Measurements from ENCODE around the gene LRRN2. TPM values are rescaled to one million over a fixed set of nuclear protein-coding genes. Genes with fewer than 3 reads are reported as not detected.

The LRRN2 gene
- total RNA-seq, 1 experiment from 2014 or later: 5.8 TPM

GRCh38 chr1:204706838-204707509, 21.4 kb upstream of the LRRN2 start:
- peaks cover 2 to 11% of the 10 kb centered on the region in 2 experiments; a peak in 2 of 5 replicates for H3K9me3 Mint-ChIP-seq
- no peaks in the 10 kb centered on the region for H4K20me1 ChIP-seq (ENCODE audit: control insufficient read depth, insufficient read depth, insufficient read length)
- no peak overlapping the region for H3K23ac ChIP-seq (ENCODE audit: insufficient read length, low read depth, low read length)
- no peak overlapping the region for H4K8ac ChIP-seq (replicated peaks; ENCODE audit: insufficient read length, low read depth, low read length)
- no peak overlapping the region for H2AFZ ChIP-seq (ENCODE audit: low read length)
- peak; percentile 79 for DNase-seq
- H3K27ac Mint-ChIP-seq: peak overlapping the region in 2 of 3 experiments; percentile 73 to 92; a peak in 5 of 7 replicates
- no peak overlapping the region for H3T11ph ChIP-seq (ENCODE audit: low read length)
- no peak overlapping the region for H3K4me2 ChIP-seq (ENCODE audit: insufficient read depth, insufficient read length, low read length)
- no peak overlapping the region for H3K4ac ChIP-seq (ENCODE audit: low read depth, low read length)
- peaks cover 25% of the 10 kb centered on the region; the same call in 1 of the 2 replicates for H3K27me3 ChIP-seq (ENCODE audit: insufficient read depth, low read length)
- no peak overlapping the region for H2BK20ac ChIP-seq (ENCODE audit: low read depth, low read length, poor library complexity, severe bottlenecking)
- H3K56ac ChIP-seq (ENCODE audit: insufficient read length, low read depth, low read length): no peak overlapping the region
- H3K14ac ChIP-seq (ENCODE audit: insufficient read depth, low read length): peak overlapping the region; percentile 85; the same call in 1 of the 2 replicates
- no peak overlapping the region for H4K91ac ChIP-seq (ENCODE audit: insufficient read length, low read depth, low read length)
- no peak for TF ChIP-seq CTCF (conservative IDR thresholded peaks at IDR 0.05)
- H3K79me2 ChIP-seq (ENCODE audit: insufficient read depth, low read length): no peaks in the 10 kb centered on the region
- WGBS (ENCODE audit: extremely low coverage, insufficient read length, low lambda C conversion rate): no CpG with 5 or more reads among the region's 11 CpGs
- H4K5ac ChIP-seq (ENCODE audit: insufficient read length, low read depth, low read length): no peak overlapping the region
- no peak overlapping the region for H2BK120ac ChIP-seq (ENCODE audit: low read depth, low read length, poor library complexity, severe bottlenecking)
- H3K4me3 Mint-ChIP-seq: peak overlapping the region; percentile 17 to 62; a peak in 3 of 5 replicates
- H3K18ac ChIP-seq (ENCODE audit: insufficient read length, low read depth, low read length): peak overlapping the region; percentile 77
- no peaks in the 10 kb centered on the region for H3K23me2 ChIP-seq (ENCODE audit: insufficient read length, low read depth, low read length, poor library complexity, severe bottlenecking)
- no peaks in the 10 kb centered on the region for H3K79me1 ChIP-seq (ENCODE audit: insufficient read depth, low read depth, low read length, poor library complexity, severe bottlenecking)
- H2BK12ac ChIP-seq (ENCODE audit: insufficient read length, low read depth, low read length): no peak overlapping the region
- H3K36me3 Mint-ChIP-seq (ENCODE audit: insufficient read depth in 1 of 3, low read depth in 3 of 3): peaks cover 0 to 2% (median 0%) of the 10 kb centered on the region in 3 experiments; a peak in 1 of 7 replicates
- H3K27ac ChIP-seq (ENCODE audit: insufficient read length, low read depth, low read length): no peak overlapping the region
- no peak overlapping the region for H2BK5ac ChIP-seq (ENCODE audit: insufficient read length, low read length)
- no peaks in the 10 kb centered on the region for H3K9me3 ChIP-seq (ENCODE audit: control insufficient read depth, low read depth, low read length)
- H3K27me3 Mint-ChIP-seq (ENCODE audit: low read depth): peaks cover 92% of the 10 kb centered on the region
- no peak overlapping the region for H3K9ac ChIP-seq (ENCODE audit: extremely low read depth, insufficient read length, low read length)
- no peak overlapping the region for H2BK15ac ChIP-seq (ENCODE audit: low read depth, low read length)
- H3K4me1 ChIP-seq (ENCODE audit: insufficient read depth, low read length): peaks cover 38% of the 10 kb centered on the region
- peaks cover 60 to 62% of the 10 kb centered on the region in 2 experiments for H3K4me1 Mint-ChIP-seq
- no peak overlapping the region for H2AK5ac ChIP-seq (ENCODE audit: insufficient read length, low read length)
